Activated T-helper 9 cell treated with anti-CD3 and anti-CD28 coated beads, Interleukin-2, amount 50 U/mL, for 16 hours (primary cell): Measurements from ENCODE around the gene MRPL55.

Experiments
- DNase-seq: peaks from one replicate; pipeline ENCODE4 v3.0.0-alpha.2; 2020; ENCODE audit warnings: low read depth

The MRPL55 gene

DNA sequence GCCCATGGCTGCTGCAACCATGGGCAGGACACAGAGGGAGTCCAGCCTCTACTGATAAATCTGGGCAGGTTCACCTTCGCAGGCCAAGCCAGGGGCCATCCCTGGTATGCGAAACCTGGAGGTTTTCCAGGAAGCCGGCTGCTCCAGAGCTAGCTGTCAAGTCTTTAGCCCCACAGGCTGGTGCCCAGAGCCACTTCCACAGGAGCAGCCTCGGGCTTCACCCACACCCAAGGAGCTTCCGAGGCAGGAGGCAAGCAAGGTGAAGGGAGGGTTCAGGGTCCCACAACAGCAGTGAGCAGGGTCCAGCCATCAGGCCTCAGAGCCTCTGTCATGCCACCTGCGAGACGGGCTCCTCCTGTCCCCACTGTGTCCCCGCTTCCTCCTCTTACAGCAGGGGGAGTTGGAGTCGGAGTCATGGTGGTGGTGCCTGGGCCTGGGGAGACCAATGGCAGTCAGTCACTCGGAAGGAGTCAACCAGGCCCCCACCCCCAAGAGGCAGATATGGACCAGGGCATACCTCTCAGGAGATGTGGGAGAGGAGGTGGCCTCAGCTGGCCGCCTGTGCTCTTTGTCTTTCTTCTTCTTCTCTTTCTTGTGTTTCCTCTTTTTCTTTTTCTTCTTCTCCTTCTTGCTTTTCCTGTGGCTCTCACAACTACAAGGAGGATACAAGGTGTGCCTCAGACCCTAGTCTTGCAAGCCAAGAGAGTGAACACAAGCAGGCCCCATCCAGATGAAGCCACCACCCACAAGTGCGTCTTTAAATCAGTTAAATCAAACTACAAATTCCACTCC lies 8.1 kb downstream of the MRPL55 start:
- DNase-seq = no peak

GRCh38 chr1:228099331-228099732 lies 9.8 kb downstream of the MRPL55 start:
- DNase-seq = no peak

DNA sequence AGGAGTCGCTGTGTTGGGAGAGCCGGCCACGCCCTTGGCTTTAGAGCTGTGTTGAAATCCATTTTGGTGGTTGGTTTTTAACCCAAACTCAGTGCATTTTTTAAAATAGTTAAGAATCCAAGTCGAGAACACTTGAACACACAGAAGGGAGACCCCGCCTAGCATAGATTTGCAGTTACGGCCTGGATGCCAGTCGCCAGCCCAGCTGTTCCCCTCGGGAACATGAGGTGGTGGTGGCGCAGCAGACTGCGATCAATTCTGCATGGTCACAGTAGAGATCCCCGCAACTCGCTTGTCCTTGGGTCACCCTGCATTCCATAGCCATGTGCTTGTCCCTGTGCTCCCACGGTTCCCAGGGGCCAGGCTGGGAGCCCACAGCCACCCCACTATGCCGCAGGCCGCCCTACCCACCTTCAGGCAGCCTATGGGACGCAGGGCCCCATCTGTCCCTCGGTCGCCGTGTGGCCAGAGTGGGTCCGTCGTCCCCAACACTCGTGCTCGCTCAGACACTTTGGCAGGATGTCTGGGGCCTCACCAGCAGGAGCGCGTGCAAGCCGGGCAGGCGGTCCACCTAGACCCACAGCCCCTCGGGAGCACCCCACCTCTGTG lies 10.7 kb downstream of the MRPL55 start:
- no peak for DNase-seq

GRCh38 chr1:228097333-228098081 lies 11.6 kb downstream of the MRPL55 start:
- no peak for DNase-seq

DNA sequence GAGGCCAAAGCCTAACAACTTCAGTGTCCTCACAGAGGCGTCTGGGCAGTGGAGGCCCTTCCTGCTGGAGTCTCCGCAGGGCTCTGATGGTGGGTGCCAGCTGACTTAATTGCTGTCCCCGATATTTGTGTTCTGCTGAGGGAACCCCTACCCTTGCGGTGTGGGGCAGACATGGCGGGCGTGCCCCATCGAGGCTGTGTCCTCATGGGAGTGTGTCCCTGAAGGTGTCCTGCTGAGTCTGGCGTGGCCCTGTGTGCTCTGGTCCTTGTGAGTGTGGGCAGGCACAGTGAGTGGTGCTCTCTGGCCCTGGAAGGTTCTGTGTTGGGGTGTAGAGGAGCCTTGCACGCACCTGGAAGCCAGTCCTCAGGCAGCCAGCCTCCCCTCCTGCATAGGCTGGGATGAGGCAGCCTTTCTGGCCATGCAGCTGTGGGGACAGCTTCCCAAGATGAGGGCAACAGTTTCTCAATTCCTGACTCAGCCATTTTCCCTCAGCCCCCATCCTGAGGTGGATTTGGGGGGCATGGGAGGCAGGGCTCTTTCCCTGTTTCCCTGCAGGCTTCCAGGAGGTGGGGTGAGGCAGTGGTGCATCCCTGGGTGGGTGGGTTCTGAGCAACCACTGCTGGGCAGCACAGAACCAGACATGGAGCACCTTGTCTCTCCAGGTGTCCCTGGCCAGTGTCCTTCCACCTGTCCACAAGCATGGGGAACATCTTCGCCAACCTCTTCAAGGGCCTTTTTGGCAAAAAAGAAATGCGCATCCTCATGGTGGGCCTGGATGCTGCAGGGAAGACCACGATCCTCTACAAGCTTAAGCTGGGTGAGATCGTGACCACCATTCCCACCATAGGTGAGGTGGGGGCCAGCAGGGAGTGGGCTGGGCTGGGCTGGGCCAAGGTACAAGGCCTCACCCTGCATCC lies 12.4 kb downstream of the MRPL55 start:
- DNase-seq = no peak

DNA sequence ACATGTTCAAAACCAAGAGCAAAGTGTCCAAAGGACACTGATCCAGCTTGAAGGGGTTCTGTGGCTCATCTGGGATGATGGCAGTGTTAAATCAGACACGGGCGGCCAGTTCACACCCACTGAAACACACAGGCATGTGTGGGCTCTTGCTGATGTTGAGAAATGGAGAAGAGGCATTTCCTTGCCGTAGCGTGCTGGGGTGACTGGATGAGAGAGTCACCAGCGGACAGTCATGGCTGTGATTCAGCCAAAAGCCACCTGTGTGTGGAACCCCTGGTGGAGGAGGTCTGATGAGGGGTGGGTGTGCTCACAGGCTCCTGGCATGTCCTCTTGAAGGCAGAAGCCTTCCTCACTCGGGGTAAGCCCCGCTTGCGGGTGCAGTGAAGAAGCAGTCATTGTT lies 13.2 kb downstream of the MRPL55 start:
- DNase-seq = no peak

GRCh38 chr1:228095161-228095560 lies 13.9 kb downstream of the MRPL55 start:
- DNase-seq = no peak

DNA sequence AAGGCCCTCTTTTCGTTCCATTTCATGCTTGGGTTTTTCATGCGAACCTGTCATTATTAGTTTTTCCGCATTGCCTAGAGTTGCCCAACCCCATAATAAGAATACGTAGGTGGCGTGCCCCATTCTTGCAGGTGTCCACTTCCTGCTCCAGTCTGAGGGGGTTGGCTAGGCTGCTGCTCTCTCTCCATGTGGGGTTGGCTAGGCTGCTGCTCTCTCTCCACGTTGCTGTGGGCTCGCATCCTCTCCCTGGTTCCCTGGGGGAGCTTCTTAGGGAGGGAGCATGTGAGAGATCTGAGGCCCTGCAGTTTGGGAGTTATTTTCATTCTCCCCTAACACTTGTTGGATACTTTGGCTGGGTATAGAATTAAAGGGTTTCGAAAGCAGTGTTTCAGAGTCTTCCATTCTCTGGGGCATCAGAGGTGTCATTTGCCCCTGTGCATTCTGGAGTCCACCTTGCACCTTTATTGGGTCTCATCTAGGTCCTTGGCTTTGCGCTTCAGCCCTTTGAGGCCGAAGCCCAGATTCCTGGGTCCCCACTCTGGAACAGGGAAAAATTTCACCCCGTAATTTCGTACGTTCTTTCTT lies 14.6 kb downstream of the MRPL55 start:
- DNase-seq = no peak

DNA sequence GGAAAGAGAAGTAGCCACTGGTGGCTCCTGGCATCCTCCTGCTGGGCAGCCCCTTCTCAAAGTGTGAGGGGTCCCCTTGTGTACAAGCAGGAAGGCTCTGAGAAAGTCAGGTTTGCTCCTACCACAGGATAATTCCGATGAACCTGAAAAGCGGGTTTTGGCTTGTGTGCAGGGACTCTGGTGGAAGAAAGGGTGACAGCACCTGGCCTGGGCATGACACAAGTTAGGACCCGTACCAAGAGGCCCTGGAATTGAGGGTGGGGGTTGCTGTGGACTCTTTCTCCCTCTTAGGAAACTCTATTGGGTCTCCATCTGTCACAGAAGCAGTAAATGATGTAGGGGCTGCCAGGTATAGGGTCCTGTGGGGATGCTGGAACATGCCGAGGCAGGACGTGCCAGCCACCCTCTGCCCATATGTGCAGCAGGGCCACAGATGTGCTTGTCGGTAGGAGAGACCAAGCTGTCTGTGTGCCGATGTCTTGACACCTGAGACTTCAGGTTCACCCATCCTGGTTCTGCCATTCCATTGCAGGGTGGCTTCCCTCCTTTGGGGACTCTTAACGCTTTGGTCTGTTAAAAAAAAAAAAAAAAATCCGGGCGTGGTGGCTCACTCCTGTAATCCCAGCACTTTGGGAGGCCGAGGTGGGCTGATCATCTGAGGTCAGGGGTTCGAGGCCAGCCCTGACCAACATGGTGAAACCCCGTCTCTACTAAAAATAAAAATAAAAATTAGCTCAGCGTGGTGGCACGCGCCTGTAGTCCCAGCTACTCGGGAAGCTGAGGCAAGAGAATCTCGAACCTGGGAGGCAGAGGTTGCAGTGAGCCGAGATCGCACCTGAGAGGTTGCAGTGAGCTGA lies 15.8 kb downstream of the MRPL55 start:
- DNase-seq = no peak

GRCh38 chr1:228092342-228093049 lies 16.6 kb downstream of the MRPL55 start:
- no peak for DNase-seq

- DNase-seq = no peak
These were observed 18.0 kb downstream of the MRPL55 start for GRCh38 chr1:228091084-228091483.

GRCh38 chr1:228090613-228091081 lies 18.5 kb downstream of the MRPL55 start:
- DNase-seq = no peak

- DNase-seq = no peak
These were observed 19.3 kb downstream of the MRPL55 start for GRCh38 chr1:228089519-228090380.

DNA sequence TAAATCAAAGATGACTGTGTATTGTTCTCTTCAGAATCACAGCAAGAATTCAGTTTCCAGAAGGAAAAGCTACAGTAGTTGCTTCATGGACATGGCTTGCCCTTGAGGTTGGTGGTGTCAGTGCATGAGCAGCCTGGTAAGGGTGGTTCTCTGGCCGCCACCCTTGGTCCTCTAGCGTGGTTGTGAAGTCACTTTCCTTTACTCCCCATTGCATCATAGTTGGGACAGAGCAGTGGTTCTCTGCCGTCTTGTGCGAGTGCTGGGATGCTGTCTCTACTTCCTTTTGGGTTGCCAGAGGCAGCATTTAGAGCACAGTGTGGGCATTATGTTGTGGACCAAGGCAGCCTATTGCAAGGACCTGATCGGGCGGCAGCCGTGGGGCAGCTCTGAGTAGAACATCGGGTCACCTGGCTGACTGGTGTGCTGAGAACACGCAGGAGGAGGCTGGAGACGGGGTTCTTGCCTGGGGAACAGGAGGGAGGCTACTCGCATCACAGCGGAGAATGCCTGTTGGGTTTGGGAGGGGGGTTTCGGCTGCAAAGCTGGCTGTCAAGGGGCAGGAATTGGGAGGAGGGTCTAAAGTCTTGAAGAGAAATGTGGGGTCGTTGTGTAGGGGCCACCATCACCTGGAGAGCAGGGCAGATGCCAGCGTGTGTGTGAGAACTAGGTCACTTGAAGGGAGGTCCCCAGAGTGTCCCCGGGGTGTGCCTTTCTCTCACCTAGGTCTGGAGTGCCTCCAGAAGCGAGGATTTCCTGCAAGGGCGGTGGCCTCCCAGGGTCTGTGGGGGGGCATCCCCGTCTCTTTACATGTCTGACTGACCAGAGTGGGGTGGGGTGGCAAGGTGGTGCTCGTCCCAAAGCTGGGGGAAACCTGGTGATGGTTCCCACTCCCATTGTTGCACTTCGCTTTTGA lies 20.3 kb downstream of the MRPL55 start:
- DNase-seq = no peak

DNA sequence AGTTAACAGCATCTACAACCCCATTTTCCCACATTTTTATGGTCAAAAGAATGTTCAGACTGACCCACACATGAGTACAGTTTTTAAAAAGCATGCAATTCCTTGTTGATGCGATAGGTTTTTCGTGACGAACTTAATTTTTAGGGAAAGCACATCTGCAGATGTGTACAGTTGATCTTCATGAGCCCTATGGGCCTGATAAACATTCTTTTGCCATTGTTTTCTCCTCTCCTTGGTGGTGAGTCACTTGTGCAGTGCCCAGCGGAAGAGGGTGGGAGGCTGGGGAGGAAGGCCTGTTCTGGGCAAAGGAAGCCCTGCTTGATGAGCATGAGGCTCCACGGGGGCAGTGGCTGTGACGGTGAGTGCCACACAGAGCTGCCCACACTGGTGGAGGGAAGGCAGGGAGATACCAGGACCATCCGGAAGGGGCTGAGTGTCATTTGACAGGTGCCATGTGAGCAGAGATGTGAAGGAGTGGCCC lies 21.3 kb downstream of the MRPL55 start:
- no peak for DNase-seq

GRCh38 chr1:228085287-228085951 lies 23.7 kb downstream of the MRPL55 start:
- DNase-seq = no peak

DNA sequence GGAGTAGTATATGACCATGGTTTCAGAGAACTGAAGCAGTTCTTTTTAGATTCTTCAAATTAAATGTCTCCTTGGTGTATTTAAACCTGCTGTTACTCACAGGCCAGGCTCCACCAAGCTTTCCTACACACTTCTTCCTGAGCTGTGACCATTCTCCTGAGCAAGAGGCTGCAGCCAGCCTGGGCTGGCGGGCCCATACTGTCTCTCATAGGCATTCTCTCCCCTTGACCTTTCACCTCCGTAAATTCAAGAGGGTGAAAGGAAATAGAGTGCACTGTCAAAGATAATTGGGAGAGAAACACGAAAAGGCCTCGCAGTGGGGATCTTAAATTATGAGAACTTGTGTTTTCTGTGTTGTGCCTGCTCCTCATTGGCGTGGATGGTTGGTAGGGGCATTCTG lies 24.3 kb downstream of the MRPL55 start:
- DNase-seq = no peak
